ENCODE data around the gene SLC22A12.

SLC22A12 gene

GRCh38 chr11:64650923-64651523 lies 60.0 kb downstream of the SLC22A12 start:
- peak; percentile 60 for DNase-seq (ENCODE audit: low spot score)

Measured in D341Med (cell line).